ENCODE results near the gene TMEM185A. TPM values are rescaled to one million over a fixed set of nuclear protein-coding genes. Genes with fewer than 3 reads are reported as not detected.
"Not testable (repeated sequence)": the region's sequence is repeated elsewhere in the genome, so short reads cannot be mapped to it uniquely, and the experiment has no call there.

The TMEM185A gene
- total RNA-seq, 2 experiments from 2014 or later = 17.7 to 25.3 TPM

- CTCF ChIA-PET = no interaction called here
- POLR2A ChIA-PET = no interaction called here
Measured at GRCh38 chrX:149628280-149628679, 3.3 kb downstream of the TMEM185A start.

GRCh38 chrX:149626829-149627228 lies 4.8 kb downstream of the TMEM185A start:
- CTCF ChIA-PET, POLR2A ChIA-PET: not testable (repeated sequence)

- CTCF ChIA-PET, POLR2A ChIA-PET: not testable (repeated sequence)
Measured at GRCh38 chrX:149619662-149620061, 11.9 kb downstream of the TMEM185A start.

- POLR2A ChIA-PET = no interaction called here
Measured at GRCh38 chrX:149618871-149619270, 12.7 kb downstream of the TMEM185A start.

GRCh38 chrX:149611623-149612175 lies 19.9 kb downstream of the TMEM185A start:
- CTCF ChIA-PET = no interaction called here
- POLR2A ChIA-PET = no interaction called here

More at GRCh38 chrX:149618871-149619270, 12.7 kb downstream of the TMEM185A start:
- CTCF ChIA-PET = no interaction called here

GRCh38 chrX:149610511-149610910 lies 21.1 kb downstream of the TMEM185A start:
- ChIA-PET CTCF (no interaction called here), POLR2A (no interaction called here)

GRCh38 chrX:149607699-149608098 lies 23.9 kb downstream of the TMEM185A start:
- ChIA-PET CTCF (no interaction called here), POLR2A (no interaction called here)

GRCh38 chrX:149605248-149605885 lies 26.2 kb downstream of the TMEM185A start:
- CTCF ChIA-PET, POLR2A ChIA-PET: not testable (repeated sequence)

- CTCF ChIA-PET, POLR2A ChIA-PET: not testable (repeated sequence)
Measured at GRCh38 chrX:149598603-149599002, 33.0 kb downstream of the TMEM185A start.

- CTCF ChIA-PET, POLR2A ChIA-PET: not testable (repeated sequence)
Measured at GRCh38 chrX:149595943-149596342, 35.6 kb downstream of the TMEM185A start.

- POLR2A ChIA-PET = not testable (repeated sequence)
Measured at GRCh38 chrX:149595214-149595613, 36.4 kb downstream of the TMEM185A start, which contains the start of gene HSFX2. Gene HSFX2, minus strand, starts transcription at chrX:149595314. Its CDS starts 614 bp downstream, at chrX:149594700.

GRCh38 chrX:149590993-149591392 lies 40.6 kb downstream of the TMEM185A start:
- CTCF ChIA-PET, POLR2A ChIA-PET: not testable (repeated sequence)

More at GRCh38 chrX:149595214-149595613, 36.4 kb downstream of the TMEM185A start, which contains the start of gene HSFX2:
- CTCF ChIA-PET = not testable (repeated sequence)

- POLR2A ChIA-PET, CTCF ChIA-PET: not testable (repeated sequence)
Measured at GRCh38 chrX:149587359-149587758, 44.2 kb downstream of the TMEM185A start, which contains the start of gene MAGEA9B. Gene MAGEA9B, minus strand, starts transcription at chrX:149587459. Its CDS starts 4,280 bp downstream, at chrX:149583179.

GRCh38 chrX:149585631-149586030 lies 46.0 kb downstream of the TMEM185A start:
- CTCF ChIA-PET = not testable (repeated sequence)

GRCh38 chrX:149573456-149573855 lies 58.1 kb downstream of the TMEM185A start:
- POLR2A ChIA-PET, CTCF ChIA-PET: not testable (repeated sequence)

More at GRCh38 chrX:149585631-149586030, 46.0 kb downstream of the TMEM185A start:
- POLR2A ChIA-PET = not testable (repeated sequence)

GRCh38 chrX:149572743-149573142 lies 58.8 kb downstream of the TMEM185A start:
- CTCF ChIA-PET = no interaction called here
- POLR2A ChIA-PET = interaction anchor here (0.6 kb wide), 1 partner anchor 1048 kb away, joined by 7 read pairs; no protein-coding TSS in a partner anchor

- POLR2A ChIA-PET = no interaction called here
Measured at GRCh38 chrX:149571770-149572169, 59.8 kb downstream of the TMEM185A start.

GRCh38 chrX:149570668-149571067 lies 60.9 kb downstream of the TMEM185A start:
- ChIA-PET POLR2A (no interaction called here), CTCF (no interaction called here)

More at GRCh38 chrX:149571770-149572169, 59.8 kb downstream of the TMEM185A start:
- CTCF ChIA-PET = no interaction called here

- POLR2A ChIA-PET = interaction anchor here (0.6 kb wide), 1 partner anchor 228 kb away, joined by 5 read pairs; no protein-coding TSS in a partner anchor
Measured at GRCh38 chrX:149569770-149570169, 61.8 kb downstream of the TMEM185A start.

GRCh38 chrX:149568701-149569296 lies 62.8 kb downstream of the TMEM185A start:
- POLR2A ChIA-PET = no interaction called here

More at GRCh38 chrX:149569770-149570169, 61.8 kb downstream of the TMEM185A start:
- CTCF ChIA-PET = no interaction called here

More at GRCh38 chrX:149568701-149569296, 62.8 kb downstream of the TMEM185A start:
- CTCF ChIA-PET = no interaction called here

Data from activated CD8-positive, alpha-beta memory T cell treated with anti-CD3 and anti-CD28 coated beads for 36 hours (primary cell).